DMS53 (cell line): ENCODE measurements around the gene GIT2.
"Not testable (repeated sequence)": the region's sequence is repeated elsewhere in the genome, so short reads cannot be mapped to it uniquely, and the experiment has no call there.

Experiments used
- DNase-seq: peaks from one replicate; lab custom pipeline; 2025; lab: John Stamatoyannopoulos, UW

GIT2 gene

GRCh38 chr12:110005319-110005973 is 9.3 kb upstream of the GIT2 start:
- no peak for DNase-seq

GRCh38 chr12:110004598-110004997 is 8.4 kb upstream of the GIT2 start:
- DNase-seq: no peak

GRCh38 chr12:110002676-110003515 is 6.7 kb upstream of the GIT2 start:
- no peak for DNase-seq

- no peak for DNase-seq
Observed at GRCh38 chr12:110001596-110001995, 5.4 kb upstream of the GIT2 start.

GRCh38 chr12:109999983-110000505 is 3.9 kb upstream of the GIT2 start:
- DNase-seq: peak; percentile 60

GRCh38 chr12:109999649-109999971 is 3.4 kb upstream of the GIT2 start:
- no peak for DNase-seq

GRCh38 chr12:109998904-109999648 is 2.9 kb upstream of the GIT2 start, which contains the start of gene ANKRD13A:
TSS of gene ANKRD13A (plus strand) at chr12:109999430. CDS start at chr12:109999689, 259 bp downstream.
- DNase-seq: peak; percentile 98

- DNase-seq: peak; percentile 42
Observed at GRCh38 chr12:109998241-109998903, 2.2 kb upstream of the GIT2 start.

- no peak for DNase-seq
Observed at GRCh38 chr12:109997393-109997792, 1.2 kb upstream of the GIT2 start.

- DNase-seq: no peak
Observed at GRCh38 chr12:109996483-109996853, 300 bp upstream of the GIT2 start.

GRCh38 chr12:109995361-109995685 is 845 bp downstream of the GIT2 start:
- DNase-seq: no peak

- no peak for DNase-seq
Observed at GRCh38 chr12:109994401-109995175, 1.6 kb downstream of the GIT2 start.

- DNase-seq: no peak
Observed at GRCh38 chr12:109993091-109993490, 3.1 kb downstream of the GIT2 start.

GRCh38 chr12:109991586-109991985 is 4.6 kb downstream of the GIT2 start:
- no peak for DNase-seq

GRCh38 chr12:109989380-109989779 is 6.8 kb downstream of the GIT2 start:
- no peak for DNase-seq

GRCh38 chr12:109988903-109989302 is 7.3 kb downstream of the GIT2 start:
- DNase-seq: no peak

GRCh38 chr12:109988274-109988673 is 7.9 kb downstream of the GIT2 start:
- DNase-seq: no peak

GRCh38 chr12:109987615-109988014 is 8.6 kb downstream of the GIT2 start:
- DNase-seq: no peak

- not testable (repeated sequence) for DNase-seq
Observed at GRCh38 chr12:109986236-109986635, 9.9 kb downstream of the GIT2 start.

- no peak for DNase-seq
Observed at GRCh38 chr12:109983432-109984142, 12.6 kb downstream of the GIT2 start.

- no peak for DNase-seq
Observed at GRCh38 chr12:109982210-109982609, 14.0 kb downstream of the GIT2 start.
